DND-41 (cell line): ENCODE results near the gene NDUFS6.
"Not testable (repeated sequence)": the region's sequence is repeated elsewhere in the genome, so short reads cannot be mapped to it uniquely, and the experiment has no call there.

Source experiments
- ATAC-seq: fragments of 200-7000 bp; cut with Tn5 transposase; 3 replicates; pipeline ENCODE4 v1.9.1; 2021; ENCODE audit warnings: low read depth; ENCODE audit not compliant: insufficient read depth
- DNase-seq: peaks from one replicate; pipeline ENCODE4 v3.0.0-alpha.2; 2020
- H2AFZ ChIP-seq: 2 replicates; pipeline ENCODE4 v1.6.0; 2012; ENCODE audit warnings: low read depth, low read length
- H3K27ac ChIP-seq: 2 replicates; pipeline ENCODE4 v1.5.1; 2012; ENCODE audit warnings: low read length, inconsistent platforms
- H3K27me3 ChIP-seq: fragments of 200-600 bp; sonication (generic); 2 replicates; pipeline ENCODE4 v1.6.0; 2012; ENCODE audit warnings: low read length, mild to moderate bottlenecking, inconsistent platforms; ENCODE audit not compliant: insufficient read depth, poor library complexity
- H3K36me3 ChIP-seq: 2 replicates; pipeline ENCODE4 v1.5.1; 2012; ENCODE audit warnings: low read length, inconsistent platforms; ENCODE audit not compliant: insufficient read depth
- H3K4me1 ChIP-seq: 2 replicates; pipeline ENCODE4 v1.5.1; 2012; ENCODE audit warnings: mild to moderate bottlenecking, low read length; ENCODE audit not compliant: insufficient read depth
- H3K4me2 ChIP-seq: 2 replicates; pipeline ENCODE4 v1.6.0; 2012; ENCODE audit warnings: mild to moderate bottlenecking, moderate library complexity, low read length, inconsistent platforms; ENCODE audit not compliant: insufficient read depth
- H3K4me3 ChIP-seq, 2 experiments: fragments of 200-600 bp in 1 of 2; shearing (Covaris generic) in 1 of 2; 2 replicates each; pipeline ENCODE4 v1.5.1; 2012 to 2016; ENCODE audit warnings: inconsistent platforms in 2 of 2, low read length in 2 of 2, mild to moderate bottlenecking in 2 of 2, low read depth in 1 of 2, moderate library complexity in 1 of 2
- H3K79me2 ChIP-seq: 2 replicates; pipeline ENCODE4 v1.6.0; 2012; ENCODE audit warnings: low read length, inconsistent platforms; ENCODE audit not compliant: insufficient read depth
- H3K9ac ChIP-seq: 2 replicates; pipeline ENCODE4 v1.6.0; 2012; ENCODE audit warnings: low read depth, mild to moderate bottlenecking, inconsistent platforms, low read length, moderate library complexity
- H3K9me3 ChIP-seq: 2 replicates; pipeline ENCODE4 v1.5.1; 2012; ENCODE audit warnings: low read length, moderate library complexity, mild to moderate bottlenecking, inconsistent platforms; ENCODE audit not compliant: insufficient read depth, severe bottlenecking
- H4K20me1 ChIP-seq: 2 replicates; pipeline ENCODE4 v1.6.0; 2012; ENCODE audit warnings: low read length; ENCODE audit not compliant: insufficient read depth
- CTCF ChIP-seq: IDR thresholded peaks from 2 replicates; pipeline ENCODE4 v1.5.1; 2012; ENCODE audit warnings: borderline replicate concordance, low read length, moderate library complexity, mild to moderate bottlenecking; ENCODE audit not compliant: poor library complexity, severe bottlenecking; ENCODE audit errors: extremely low read depth
- EZH2 ChIP-seq: IDR thresholded peaks from 3 replicates; pipeline ENCODE4 v1.6.1; 2012; ENCODE audit warnings: borderline replicate concordance, low read depth, mild to moderate bottlenecking, moderate library complexity, low read length, inconsistent platforms; ENCODE audit not compliant: severe bottlenecking

NDUFS6 gene

GRCh38 chr5:1840741-1841521, 39.7 kb downstream of the NDUFS6 start:
- Histone ChIP-seq H3K9me3 (no peaks in the 10 kb centered on the region), H3K9ac (no peak overlapping the region), H3K4me2 (no peak overlapping the region), H3K4me1 (no peaks in the 10 kb centered on the region), H2AFZ (no peak overlapping the region), H3K27ac (no peak overlapping the region), H3K4me3 (no peak overlapping the region), H3K27me3 (no peaks in the 10 kb centered on the region), H3K79me2 (no peaks in the 10 kb centered on the region), H3K36me3 (no peaks in the 10 kb centered on the region), H4K20me1 (peaks cover 2% of the 10 kb centered on the region; the same call in 1 of the 2 replicates)
- DNase-seq, result no peak
- ATAC-seq, result no peak
- TF ChIP-seq CTCF (no peak), EZH2 (no peak)

GRCh38 chr5:1842004-1842819, 41.0 kb downstream of the NDUFS6 start:
- Histone ChIP-seq H3K27me3 (no peaks in the 10 kb centered on the region), H4K20me1 (peaks cover 2% of the 10 kb centered on the region; the same call in 1 of the 2 replicates), H3K4me1 (no peaks in the 10 kb centered on the region), H3K27ac (no peak overlapping the region), H3K9me3 (no peaks in the 10 kb centered on the region), H2AFZ (no peak overlapping the region), H3K9ac (no peak overlapping the region), H3K36me3 (no peaks in the 10 kb centered on the region), H3K79me2 (no peaks in the 10 kb centered on the region), H3K4me2 (no peak overlapping the region), H3K4me3 (no peak overlapping the region)
- no peak for TF ChIP-seq EZH2
- TF ChIP-seq CTCF, result no peak
- DNase-seq (no peak), ATAC-seq (no peak)

- ATAC-seq, result not testable (repeated sequence)
Observed at GRCh38 chr5:1843761-1844160, 42.6 kb downstream of the NDUFS6 start.

More at GRCh38 chr5:1843761-1844160, 42.6 kb downstream of the NDUFS6 start:
- H4K20me1 ChIP-seq, H3K4me3 ChIP-seq, H2AFZ ChIP-seq, H3K9ac ChIP-seq, H3K27me3 ChIP-seq, H3K36me3 ChIP-seq, H3K9me3 ChIP-seq, H3K79me2 ChIP-seq, H3K4me1 ChIP-seq, H3K4me2 ChIP-seq, DNase-seq, H3K27ac ChIP-seq: not testable (repeated sequence)
